ENCODE data around the gene PLGRKT.

DNA sequence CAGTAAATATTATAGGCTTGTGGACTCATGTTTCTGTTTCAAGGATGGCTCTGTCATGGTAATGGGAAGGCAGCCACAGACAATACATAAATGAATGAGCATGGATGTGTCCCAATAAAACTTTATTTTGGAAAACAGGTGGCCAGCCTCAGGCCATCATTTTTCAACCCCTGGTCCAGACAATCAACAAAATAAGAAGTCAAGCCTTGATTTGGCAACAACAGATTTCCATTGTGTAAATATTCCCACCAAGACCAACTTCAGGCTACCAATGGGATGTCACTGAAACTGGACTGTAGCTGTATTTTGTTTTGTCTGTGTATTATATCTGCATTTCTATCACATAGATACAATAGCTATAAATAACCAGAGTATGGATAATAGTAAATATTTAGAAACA, 77.4 kb downstream of the PLGRKT start:
- TF ChIP-seq EZH2 (IDR thresholded peaks at IDR 0.05; ENCODE audit: low read depth, unreplicated experiment) (no peak), POLR2AphosphoS5 (IDR thresholded peaks at IDR 0.05; ENCODE audit: low read depth) (no peak), CREB1 (CRISPR knock-in tag; IDR thresholded peaks at IDR 0.05; ENCODE audit: low read depth) (no peak), EZH2phosphoT487 (IDR thresholded peaks at IDR 0.05; ENCODE audit: unreplicated experiment) (no peak)
- TF ChIP-seq, protein P1, sequence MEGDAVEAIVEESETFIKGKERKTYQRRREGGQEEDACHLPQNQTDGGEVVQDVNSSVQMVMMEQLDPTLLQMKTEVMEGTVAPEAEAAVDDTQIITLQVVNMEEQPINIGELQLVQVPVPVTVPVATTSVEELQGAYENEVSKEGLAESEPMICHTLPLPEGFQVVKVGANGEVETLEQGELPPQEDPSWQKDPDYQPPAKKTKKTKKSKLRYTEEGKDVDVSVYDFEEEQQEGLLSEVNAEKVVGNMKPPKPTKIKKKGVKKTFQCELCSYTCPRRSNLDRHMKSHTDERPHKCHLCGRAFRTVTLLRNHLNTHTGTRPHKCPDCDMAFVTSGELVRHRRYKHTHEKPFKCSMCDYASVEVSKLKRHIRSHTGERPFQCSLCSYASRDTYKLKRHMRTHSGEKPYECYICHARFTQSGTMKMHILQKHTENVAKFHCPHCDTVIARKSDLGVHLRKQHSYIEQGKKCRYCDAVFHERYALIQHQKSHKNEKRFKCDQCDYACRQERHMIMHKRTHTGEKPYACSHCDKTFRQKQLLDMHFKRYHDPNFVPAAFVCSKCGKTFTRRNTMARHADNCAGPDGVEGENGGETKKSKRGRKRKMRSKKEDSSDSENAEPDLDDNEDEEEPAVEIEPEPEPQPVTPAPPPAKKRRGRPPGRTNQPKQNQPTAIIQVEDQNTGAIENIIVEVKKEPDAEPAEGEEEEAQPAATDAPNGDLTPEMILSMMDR (conservative IDR thresholded peaks at IDR 0.05; ENCODE audit: low read depth in 2 of 2): no peak
- TF ChIP-seq, protein P2, sequence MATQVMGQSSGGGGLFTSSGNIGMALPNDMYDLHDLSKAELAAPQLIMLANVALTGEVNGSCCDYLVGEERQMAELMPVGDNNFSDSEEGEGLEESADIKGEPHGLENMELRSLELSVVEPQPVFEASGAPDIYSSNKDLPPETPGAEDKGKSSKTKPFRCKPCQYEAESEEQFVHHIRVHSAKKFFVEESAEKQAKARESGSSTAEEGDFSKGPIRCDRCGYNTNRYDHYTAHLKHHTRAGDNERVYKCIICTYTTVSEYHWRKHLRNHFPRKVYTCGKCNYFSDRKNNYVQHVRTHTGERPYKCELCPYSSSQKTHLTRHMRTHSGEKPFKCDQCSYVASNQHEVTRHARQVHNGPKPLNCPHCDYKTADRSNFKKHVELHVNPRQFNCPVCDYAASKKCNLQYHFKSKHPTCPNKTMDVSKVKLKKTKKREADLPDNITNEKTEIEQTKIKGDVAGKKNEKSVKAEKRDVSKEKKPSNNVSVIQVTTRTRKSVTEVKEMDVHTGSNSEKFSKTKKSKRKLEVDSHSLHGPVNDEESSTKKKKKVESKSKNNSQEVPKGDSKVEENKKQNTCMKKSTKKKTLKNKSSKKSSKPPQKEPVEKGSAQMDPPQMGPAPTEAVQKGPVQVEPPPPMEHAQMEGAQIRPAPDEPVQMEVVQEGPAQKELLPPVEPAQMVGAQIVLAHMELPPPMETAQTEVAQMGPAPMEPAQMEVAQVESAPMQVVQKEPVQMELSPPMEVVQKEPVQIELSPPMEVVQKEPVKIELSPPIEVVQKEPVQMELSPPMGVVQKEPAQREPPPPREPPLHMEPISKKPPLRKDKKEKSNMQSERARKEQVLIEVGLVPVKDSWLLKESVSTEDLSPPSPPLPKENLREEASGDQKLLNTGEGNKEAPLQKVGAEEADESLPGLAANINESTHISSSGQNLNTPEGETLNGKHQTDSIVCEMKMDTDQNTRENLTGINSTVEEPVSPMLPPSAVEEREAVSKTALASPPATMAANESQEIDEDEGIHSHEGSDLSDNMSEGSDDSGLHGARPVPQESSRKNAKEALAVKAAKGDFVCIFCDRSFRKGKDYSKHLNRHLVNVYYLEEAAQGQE (IDR thresholded peaks at IDR 0.05; ENCODE audit: unreplicated experiment): no peak
